HG03108 (cell line): ENCODE data around the gene ASCL5.

Source experiments
- ATAC-seq: cut with Tn5 transposase; IDR thresholded peaks from one replicate; pipeline ENCODE4 v1.9.1; 2021; ENCODE audit warnings: moderate library complexity; ENCODE audit not compliant: unreplicated experiment

ASCL5 gene

GRCh38 chr1:201136355-201137023, 9.5 kb upstream of the ASCL5 start:
- no peak for ATAC-seq

- no peak for ATAC-seq
These were observed 7.4 kb upstream of the ASCL5 start for GRCh38 chr1:201134405-201134804.

GRCh38 chr1:201131398-201131797, 4.4 kb upstream of the ASCL5 start:
- no peak for ATAC-seq

- no peak for ATAC-seq
These were observed 2.0 kb upstream of the ASCL5 start for GRCh38 chr1:201128962-201129361.

GRCh38 chr1:201128476-201128875, 1.5 kb upstream of the ASCL5 start:
- no peak for ATAC-seq

- ATAC-seq = no peak
These were observed 921 bp upstream of the ASCL5 start for GRCh38 chr1:201127755-201128455.

GRCh38 chr1:201126463-201126831, 537 bp downstream of the ASCL5 start:
- no peak for ATAC-seq

- no peak for ATAC-seq
These were observed 1.2 kb downstream of the ASCL5 start for GRCh38 chr1:201125800-201126199.

- ATAC-seq = no peak
These were observed 2.0 kb downstream of the ASCL5 start for GRCh38 chr1:201125019-201125418.

- no peak for ATAC-seq
These were observed 3.1 kb downstream of the ASCL5 start for GRCh38 chr1:201123866-201124265.

GRCh38 chr1:201122321-201122957, 4.5 kb downstream of the ASCL5 start:
- ATAC-seq = no peak

- no peak for ATAC-seq
These were observed 7.5 kb downstream of the ASCL5 start for GRCh38 chr1:201119206-201120197.

- ATAC-seq = no peak
These were observed 10.9 kb downstream of the ASCL5 start for GRCh38 chr1:201116091-201116490.

GRCh38 chr1:201115390-201115937, 11.5 kb downstream of the ASCL5 start:
- ATAC-seq = no peak

- ATAC-seq = peak; percentile 85
These were observed 12.5 kb downstream of the ASCL5 start for GRCh38 chr1:201114245-201115131.

GRCh38 chr1:201113451-201114244, 13.3 kb downstream of the ASCL5 start:
- ATAC-seq = no peak

GRCh38 chr1:201112926-201113325, 14.1 kb downstream of the ASCL5 start:
- no peak for ATAC-seq

GRCh38 chr1:201112173-201112731, 14.7 kb downstream of the ASCL5 start, which contains the start of gene CACNA1S:
TSS of gene CACNA1S (minus strand) at chr1:201112426. CDS start at chr1:201112339, 87 bp downstream.
- no peak for ATAC-seq
